NCI-H1105 treated with DMSO at 0.1 percent for 48 hours (cell line): ENCODE results near the gene HNRNPF.
A peak's percentile ranks its signal among the peaks of the same experiment; 100 is the strongest.
"Not testable (repeated sequence)": the region's sequence is repeated elsewhere in the genome, so short reads cannot be mapped to it uniquely, and the experiment has no call there.

Source experiments
- DNase-seq: peaks from one replicate; lab custom pipeline; 2025; lab: John Stamatoyannopoulos, UW

HNRNPF gene, protein sequence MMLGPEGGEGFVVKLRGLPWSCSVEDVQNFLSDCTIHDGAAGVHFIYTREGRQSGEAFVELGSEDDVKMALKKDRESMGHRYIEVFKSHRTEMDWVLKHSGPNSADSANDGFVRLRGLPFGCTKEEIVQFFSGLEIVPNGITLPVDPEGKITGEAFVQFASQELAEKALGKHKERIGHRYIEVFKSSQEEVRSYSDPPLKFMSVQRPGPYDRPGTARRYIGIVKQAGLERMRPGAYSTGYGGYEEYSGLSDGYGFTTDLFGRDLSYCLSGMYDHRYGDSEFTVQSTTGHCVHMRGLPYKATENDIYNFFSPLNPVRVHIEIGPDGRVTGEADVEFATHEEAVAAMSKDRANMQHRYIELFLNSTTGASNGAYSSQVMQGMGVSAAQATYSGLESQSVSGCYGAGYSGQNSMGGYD

DNA sequence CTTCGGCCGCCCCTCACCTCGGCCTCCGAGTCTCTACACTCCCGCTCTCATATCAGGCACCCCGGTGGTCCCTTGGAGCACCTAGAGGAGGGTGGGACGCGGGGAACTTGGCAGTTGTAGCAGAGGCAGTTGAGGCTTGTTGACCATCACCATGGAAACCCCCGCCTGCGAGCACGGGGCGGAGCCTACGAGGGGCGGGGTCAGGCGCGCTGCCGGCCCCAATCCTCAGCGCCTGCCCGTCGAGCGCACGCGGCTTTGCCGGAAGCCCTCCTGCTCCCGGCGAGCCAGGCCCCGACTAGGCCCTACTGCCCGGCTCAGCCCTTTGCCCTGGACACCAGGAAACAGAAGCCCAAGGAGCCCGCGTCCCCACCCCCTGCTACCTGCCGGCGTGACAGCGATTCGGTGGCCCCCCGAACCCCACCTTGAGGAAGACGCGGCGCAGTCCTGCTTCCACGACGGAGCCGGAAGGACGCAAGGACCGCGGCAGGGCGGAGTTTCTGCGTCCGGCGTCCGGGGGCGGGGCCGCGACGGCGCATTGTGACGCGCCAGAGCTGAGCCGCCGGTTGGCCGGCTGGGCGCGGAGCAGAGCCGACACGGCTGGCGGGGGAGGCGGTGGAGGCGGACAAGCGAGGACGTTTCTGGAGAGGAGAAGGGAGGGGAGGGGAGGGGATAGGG, at the start of gene HNRNPF:
HNRNPF (minus strand) TSS at position 477 of the 675 bp plus-strand sequence. CDS start 21,302 bp downstream, outside the sequence.
- peak; percentile 76 for DNase-seq

DNA sequence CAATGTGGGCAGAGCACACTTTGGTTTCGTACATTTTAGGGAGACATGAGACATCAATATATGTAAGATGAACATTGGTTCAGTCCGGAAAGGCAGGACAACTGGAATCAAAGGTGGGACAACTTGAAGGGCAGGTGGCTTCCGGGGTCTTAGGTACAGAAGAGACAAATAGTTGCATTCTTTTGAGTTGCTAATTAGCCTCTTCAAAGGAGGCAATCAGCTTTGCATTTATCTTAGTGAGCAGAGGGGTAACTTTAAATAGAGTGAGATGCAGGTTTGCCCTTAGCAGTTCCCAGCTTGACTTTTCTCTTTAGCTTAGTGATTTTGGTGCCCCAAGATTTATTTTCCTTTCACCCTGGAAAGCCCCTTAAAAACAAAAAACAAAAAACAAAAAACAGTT, 49.2 kb upstream of the HNRNPF start:
- no peak for DNase-seq

DNA sequence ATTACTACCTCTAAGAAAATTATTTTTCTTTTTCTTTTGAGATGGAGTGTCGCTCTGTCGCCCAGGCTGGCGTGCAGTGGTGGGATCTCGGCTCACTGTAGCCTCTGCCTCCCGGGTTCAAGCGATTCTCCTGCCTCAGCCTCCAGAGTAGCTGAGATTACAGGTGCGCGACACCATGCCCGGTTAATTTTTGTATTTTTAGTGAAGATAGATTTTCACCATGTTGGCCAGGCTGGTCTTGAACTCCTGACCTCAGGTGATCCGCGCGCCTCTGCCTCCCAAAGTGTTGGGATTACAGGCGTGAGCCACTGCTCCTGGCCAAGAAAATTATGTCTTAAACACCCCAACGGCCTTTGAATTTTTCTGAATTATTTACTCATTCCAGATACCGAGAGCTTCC, 47.6 kb upstream of the HNRNPF start:
- DNase-seq: not testable (repeated sequence)

DNA sequence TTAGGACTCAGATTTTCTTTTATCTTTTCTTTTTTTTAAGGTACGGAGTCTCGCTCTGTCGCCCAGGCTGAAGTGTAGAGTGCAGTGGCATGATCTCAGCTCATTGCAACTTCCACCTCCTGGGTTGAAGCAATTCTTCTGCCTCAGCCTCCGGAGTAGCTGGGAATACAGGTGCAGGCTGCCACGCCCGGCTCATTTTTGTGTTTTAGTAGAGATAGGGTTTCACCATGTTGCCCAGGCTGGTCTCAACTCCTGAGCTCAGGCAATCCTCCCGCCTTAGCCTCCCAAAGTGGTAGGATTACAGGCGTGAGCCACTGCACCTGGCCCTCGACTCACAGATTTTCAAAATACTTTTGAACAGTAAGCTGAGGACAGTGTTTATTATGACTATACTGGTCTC, 45.0 kb upstream of the HNRNPF start:
- not testable (repeated sequence) for DNase-seq

DNA sequence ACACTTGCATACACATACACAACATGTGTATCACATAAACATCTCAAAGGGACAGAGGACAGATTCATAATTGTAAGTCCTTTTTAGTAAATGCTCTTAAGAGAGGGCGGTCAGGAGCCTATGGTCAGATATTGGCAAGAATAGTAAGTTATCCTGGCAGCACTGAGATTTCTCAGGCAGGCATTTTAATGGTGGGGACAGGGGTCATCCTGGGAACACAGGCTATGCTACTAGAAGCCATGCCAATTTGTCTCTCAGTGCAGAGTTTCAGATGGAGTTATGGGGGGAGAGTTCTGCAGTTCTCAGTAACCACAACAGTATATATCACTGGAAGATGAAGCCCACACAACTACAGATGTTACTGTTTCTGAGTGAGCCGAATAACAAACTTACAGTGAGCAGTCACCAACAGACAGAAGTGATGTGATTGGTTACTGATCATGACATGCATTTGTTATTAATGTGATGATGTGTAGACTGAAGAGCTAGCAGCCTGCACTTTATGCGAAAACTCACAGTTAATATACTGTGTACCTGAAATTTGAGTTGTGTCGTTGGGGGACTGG, 44.4 kb upstream of the HNRNPF start:
- DNase-seq: no peak

DNA sequence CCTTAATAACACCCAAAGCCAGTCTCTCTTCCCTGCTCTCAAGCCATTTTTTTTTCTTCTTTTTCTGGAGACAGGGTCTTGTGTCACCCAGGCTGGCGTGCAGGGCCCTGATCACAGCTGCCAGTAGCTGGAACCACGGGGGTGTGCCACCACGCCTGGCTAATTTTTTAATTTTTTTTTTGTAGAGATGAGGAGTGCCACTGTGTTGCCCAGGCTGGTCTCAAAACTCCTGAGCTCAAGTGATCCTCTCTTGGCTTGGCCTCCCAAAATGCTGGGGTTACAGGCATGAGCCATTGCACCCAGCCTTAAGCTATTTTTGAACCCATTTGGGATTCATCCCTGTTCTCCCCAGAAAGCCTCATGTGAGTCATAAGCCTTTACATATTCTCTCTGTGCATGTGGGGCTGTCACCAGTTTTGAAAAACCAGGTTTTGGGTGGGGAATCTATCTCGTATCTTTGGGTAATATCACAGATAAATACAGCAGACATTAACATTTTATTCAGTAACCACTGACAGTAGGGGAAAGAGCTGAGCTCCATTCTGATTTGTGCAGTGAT, 43.4 kb upstream of the HNRNPF start:
- DNase-seq: no peak

DNA sequence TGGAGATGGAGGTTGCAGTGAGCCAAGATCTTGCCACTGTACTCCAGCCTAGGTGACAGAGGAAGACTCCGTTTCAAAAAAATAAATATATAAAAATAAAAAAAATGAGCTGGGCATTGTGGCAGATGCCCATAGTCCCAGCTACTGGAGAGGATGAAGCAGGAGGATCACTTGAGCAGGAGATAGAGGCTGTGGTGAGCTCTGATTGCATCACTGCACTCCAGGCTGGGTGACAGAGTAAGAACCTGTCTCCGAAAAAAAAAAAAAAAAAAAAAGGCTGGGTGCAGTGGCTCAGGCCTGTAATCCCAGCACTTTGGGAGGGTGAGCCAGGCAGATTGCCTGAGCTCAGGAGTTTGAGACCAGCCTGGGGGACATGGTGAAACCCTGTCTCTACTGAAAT, 39.8 kb upstream of the HNRNPF start:
- no peak for DNase-seq

DNA sequence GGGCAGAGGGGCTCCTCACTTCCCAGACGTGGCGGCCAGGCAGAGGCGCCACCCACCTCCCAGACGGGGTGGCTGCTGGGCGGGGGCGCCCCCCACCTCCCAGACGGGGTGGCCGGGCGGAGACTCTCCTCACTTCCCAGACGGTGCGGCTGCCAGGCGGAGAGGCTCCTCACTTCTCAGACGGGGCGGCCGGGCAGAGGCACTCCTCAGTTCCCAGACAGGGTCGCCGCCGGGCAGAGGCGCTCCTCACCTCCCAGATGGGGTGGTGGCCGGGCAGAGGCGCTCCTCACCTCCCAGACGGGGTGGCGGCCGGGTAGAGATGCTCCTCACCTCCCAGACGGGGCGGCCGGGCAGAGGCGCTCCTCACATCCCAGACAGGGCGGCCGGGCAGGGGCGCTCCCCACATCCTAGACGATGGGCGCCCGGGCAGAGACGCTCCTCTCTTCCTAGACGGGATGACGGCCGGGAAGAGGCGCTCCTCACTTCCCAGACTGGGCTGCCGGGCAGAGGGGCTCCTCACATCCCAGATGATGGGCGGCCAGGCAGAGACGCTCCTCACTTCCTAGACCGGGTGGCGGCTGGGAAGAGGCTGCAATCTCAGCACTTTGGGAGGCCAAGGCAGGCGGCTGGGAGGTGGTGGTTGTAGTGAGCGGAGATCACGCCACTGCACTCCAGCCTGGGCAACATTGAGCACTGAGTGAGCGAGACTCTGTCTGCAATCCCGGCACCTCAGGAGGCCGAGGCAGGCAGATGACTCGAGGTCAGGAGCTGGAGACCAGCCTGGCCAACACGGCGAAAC, 37.4 kb upstream of the HNRNPF start:
- not testable (repeated sequence) for DNase-seq

DNA sequence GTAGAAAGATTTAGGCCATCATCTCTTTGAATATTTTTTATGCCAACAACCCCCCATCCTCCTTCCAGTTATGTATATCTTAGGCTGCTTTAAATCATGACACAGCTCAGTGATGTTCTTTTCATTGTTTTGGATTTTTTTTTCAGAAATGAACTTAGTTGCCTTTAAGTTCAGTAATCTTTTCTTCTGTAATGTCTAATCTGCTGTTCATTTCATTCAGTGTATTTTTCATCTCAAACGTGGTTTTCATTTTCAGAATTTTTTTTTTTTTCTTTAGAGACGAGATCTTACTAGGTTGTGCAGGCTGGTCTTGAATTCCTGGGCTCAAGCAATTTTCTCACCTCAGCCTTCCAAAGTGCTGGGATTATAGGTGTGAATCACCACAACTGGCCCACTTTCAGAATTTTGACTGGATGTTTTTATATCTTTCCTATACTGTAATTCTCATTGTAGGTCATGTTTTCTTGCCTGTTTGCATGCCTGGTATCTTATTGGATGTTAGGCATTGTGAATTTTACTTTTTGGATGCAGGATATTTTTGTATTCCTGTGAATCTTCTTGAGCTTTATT, 36.0 kb upstream of the HNRNPF start:
- no peak for DNase-seq

DNA sequence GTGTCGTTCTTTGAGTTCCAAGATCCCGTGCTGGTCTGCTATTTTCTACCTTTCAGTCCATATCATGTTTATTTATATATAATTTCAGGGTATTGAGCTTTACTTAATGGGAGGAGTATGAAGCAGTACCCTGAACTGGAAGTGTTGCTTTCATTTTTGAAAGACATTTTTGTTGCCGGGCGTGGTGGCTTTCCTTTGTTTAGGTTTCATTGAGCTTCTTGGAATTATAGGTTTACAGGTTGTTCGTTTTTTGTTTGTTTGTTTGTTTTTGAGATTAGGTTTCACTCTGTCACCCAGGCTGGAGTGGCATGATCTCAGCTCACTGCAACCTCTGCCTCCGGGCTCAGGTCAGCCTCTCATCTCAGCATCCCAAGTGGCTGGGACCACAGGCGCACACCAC, 35.3 kb upstream of the HNRNPF start:
- no peak for DNase-seq

DNA sequence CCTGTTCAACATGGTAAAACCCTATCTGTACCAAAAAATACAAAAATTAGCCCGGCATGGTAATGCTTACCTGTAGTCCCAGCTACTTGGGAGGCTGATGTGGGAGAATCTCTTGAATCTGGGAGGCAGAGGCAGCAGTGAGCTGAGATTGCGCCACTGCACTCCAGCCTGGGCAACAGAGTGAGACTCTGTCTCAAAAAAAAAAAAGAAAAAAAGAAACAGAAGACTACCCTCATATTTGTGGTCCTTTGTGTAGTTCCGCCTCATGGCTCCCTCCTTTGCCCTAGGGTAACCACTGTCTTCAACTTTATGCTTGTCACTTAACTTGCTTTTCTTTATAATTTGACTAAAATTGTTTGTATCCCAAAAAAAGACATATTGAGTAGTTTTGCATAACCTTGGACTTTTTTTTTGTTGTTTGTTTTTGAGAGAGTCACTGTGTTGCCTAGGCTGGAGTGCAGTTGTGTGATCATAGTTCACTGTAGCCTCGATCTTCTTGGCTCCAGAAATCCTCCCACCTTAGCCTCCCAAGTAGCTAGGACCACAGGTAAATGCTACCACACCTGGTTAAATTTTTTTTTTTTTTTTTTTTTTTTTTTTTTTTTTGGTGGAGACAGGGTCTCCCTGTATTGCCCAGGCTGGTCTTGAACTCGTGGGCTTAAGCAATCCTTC, 31.6 kb upstream of the HNRNPF start:
- no peak for DNase-seq

DNA sequence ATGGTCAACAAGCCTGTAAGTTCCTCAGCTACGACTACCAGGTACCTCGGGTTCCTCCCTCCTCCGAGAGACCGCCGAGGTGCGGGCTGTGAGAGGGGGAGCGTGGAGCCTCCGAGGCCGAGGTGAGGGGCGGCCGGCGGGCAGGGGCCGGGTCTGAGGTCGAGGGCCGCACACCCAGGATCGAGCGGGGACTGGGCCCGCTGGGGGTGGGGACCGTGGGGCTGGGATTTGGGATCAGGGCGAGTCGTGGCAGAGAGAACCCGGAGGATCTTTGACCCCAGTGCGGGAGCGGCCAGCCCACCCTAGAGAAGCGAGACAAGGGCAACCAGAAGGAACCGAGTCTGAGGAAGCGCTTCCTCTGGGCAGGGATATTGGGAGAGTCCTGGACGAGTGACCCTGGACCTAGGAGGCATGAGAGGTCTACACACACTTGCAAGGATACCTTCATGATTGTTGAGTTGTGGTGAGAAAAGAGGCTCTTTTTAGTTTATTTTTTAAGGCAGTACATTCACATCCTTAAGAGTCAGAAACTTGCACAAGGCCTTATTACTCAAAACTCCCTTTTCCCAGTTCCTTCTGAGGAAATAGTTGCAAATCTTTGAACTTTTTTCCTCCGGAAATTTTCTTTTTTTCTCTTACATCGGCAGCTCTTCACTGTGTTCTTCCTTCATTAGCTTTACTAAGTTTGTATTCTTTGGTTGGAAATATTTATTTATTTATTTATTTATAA, 28.3 kb upstream of the HNRNPF start:
- no peak for DNase-seq

DNA sequence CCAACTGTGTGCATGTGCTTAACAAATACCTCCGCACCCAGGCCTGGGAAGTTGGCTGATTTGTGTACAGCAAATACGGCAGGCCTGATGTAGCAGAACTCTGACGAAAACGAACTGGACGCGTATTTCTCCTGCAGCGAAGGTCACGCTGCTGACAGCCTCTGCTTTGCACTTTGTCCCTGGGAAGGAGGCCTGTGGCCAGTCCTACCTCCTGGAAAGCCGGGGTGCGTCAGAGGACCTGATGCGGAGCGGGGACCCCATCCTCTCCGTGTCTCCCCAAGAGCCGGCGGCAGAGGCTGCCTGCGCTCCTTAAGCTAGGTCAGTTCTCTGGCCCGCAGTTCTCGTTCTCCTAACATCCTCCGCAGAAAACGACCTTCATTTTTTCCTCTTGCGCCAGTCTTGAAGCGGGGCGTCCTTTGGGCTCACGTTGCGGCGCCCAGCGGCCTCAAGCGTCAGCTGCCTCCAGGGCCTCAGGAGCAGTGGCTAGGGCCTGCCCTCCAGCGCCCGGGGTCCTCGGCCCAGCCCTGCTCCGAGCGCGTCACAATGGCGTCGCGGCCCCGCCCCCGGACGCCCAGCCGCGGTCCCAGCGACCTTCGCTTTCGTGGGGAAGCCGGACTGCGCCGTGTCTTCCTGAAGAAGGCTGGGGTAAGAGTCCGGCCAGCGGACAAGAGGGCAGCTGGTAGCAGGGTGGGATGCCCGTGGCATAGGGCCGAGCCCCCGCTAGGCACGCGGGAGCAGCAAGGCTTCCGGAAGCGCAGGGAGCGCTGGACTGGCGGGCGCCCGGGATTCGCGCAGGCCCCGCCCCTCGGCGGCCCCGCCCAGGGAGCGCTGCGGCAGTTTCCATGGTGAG, 27.5 kb upstream of the HNRNPF start, which contains the start of gene ZNF487:
ZNF487 (plus strand) TSS at position 821 of the 850 bp plus-strand sequence. CDS start 38,703 bp downstream, outside the sequence.
- DNase-seq: peak; percentile 60

DNA sequence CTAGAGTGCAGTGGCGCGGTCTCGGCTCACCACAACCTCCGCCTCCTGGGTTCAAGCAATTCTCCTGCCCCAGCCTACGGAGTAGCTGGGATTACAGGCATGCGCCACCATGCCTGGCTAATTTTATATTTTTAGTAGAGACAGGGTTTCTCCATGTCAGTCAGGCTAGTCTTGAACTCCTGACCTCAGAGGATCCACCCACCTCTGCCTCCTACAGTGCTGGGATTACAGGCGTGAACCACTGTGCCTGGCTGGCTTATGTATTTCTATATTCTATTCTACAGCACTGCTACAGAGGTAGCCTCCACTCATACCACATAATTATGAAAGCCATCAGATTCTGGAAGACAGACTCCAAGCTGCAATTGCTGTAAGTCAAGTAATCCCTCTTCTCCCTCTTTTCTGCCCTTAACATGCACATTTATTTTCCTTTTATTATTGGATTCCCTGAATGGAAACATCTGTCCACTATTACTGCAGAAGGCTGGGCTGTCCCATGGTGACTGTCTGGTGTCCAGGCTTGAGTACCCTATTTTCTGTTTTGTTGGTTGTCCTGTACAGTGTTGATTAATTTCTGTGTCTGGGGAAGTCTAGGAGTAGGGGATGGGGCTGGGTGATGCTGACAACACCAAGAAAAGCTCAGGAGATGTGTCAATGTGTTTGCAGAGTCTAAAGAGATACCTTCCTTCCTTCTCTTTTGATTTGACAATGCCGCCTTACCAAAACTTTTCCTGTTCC, 22.1 kb upstream of the HNRNPF start:
- no peak for DNase-seq

DNA sequence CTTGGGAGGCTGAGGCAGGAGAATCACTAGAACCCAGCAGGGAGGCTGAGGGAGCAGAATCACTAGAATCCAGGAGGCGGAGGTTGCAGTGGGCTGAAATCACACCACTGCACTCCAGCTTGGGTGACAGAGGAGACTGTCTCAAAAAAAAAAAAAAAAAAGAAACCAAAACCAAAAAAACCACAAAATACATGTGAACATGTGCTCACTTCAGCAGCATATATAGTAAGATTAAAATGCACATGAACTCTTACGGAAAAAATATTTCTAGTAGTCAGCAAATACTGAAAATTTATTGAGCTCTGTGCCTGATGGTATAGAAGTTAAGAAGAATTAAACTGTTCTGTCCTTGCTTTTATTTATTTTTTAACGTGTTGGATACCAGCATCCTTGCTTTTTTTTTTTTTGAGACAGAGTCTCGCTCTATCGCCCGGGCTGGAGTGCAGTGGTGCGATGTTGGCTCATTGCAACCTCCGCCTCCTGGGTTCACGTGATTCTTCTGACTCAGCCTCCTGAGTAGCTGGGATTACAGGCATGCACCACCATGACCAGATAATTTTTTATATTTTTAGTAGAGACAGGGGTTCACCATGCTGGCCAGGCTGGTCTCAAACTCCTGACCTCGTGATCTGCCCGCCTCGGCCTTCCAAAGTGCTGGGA, 18.3 kb upstream of the HNRNPF start:
- no peak for DNase-seq

DNA sequence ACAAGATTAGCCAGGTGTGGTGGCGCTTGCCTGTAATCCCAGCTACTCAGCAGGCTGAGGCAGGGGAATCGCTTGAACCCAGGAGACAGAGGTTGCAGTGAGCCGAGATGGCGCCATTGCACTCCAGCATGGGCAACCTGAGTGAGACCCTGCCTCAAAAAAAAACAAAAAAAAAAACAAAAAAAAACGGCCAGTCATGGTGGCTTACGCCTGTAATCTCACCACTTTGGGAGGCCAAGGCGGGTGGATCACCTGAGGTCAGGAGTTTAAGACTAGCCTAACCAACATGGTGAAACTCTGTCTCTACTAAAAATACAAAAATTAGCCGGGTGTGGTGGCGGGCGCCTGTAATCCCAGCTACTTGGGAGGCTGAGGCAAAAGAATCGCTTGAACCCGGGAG, 17.5 kb upstream of the HNRNPF start:
- DNase-seq: not testable (repeated sequence)

DNA sequence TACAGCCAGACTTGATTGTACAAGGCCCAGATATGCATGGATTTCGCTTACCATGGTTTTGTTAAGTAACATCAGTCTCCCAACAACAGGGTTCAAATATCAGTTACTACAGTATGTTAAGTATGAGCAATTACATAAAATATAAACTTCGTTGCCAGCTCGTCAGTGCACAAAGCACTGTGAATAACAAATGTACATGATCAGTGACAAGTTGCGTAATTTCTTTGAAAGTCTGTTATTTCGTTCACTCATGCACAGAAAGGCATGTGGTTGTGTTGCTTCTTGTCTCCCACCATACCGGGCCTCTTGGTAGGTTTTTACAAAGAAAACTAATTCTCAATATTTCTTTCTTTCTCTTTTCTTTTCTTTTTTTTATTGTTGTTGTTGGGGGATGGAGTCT, 15.4 kb upstream of the HNRNPF start:
- DNase-seq: no peak

DNA sequence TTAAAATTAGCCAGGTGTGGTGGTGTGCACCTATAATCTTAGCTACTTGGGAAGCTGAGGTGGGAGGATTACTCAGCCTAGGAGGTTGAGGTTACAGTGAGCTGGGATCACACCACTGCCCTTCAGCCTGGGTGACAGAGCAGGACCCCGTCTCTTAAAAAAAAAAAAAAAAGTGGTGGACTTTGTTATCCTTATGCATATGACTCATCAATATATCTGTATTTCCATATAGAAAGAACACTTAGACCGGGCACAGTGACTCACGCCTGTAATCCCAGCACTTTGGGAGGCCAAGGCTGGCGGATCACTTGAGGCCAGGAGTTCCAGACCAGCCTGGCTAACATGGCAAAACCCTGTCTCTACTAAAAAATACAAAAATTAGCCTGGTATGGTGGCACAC, 13.0 kb upstream of the HNRNPF start:
- DNase-seq: not testable (repeated sequence)
